AG10803 (cell line): Measurements from ENCODE around the gene IGFBP2.

ENCODE experiments used
- DNase-seq: peaks from one replicate; pipeline ENCODE4 v3.0.0; 2010; ENCODE audit warnings: low read depth
- H3K4me3 ChIP-seq: 2 replicates; pipeline ENCODE4 v1.5.1; 2011; ENCODE audit warnings: mild to moderate bottlenecking, low read length, control low read depth
- CTCF ChIP-seq: conservative IDR thresholded peaks from 2 replicates; pipeline ENCODE4 v1.5.1; 2011; ENCODE audit warnings: mild to moderate bottlenecking, low read length, control low read depth, inconsistent platforms

IGFBP2 gene

GRCh38 chr2:216685327-216685875 is 52.2 kb downstream of the IGFBP2 start:
- no peak for TF ChIP-seq CTCF
- H3K4me3 ChIP-seq = no peak overlapping the region
- peak; percentile 36 for DNase-seq

GRCh38 chr2:216687111-216687510 is 53.9 kb downstream of the IGFBP2 start:
- TF ChIP-seq CTCF = no peak
- DNase-seq = no peak
- no peak overlapping the region for H3K4me3 ChIP-seq

- H3K4me3 ChIP-seq = no peak overlapping the region
- no peak for DNase-seq
- TF ChIP-seq CTCF = peak; percentile 32
Observed at GRCh38 chr2:216687646-216688045, 54.4 kb downstream of the IGFBP2 start.

- peak; percentile 24 for DNase-seq
- no peak for TF ChIP-seq CTCF
- H3K4me3 ChIP-seq = no peak overlapping the region
Observed at GRCh38 chr2:216688731-216689340, 55.6 kb downstream of the IGFBP2 start.

- TF ChIP-seq CTCF = no peak
- no peak for DNase-seq
- no peak overlapping the region for H3K4me3 ChIP-seq
Observed at GRCh38 chr2:216689397-216689796, 56.2 kb downstream of the IGFBP2 start.

- peak overlapping the region; percentile 61 for H3K4me3 ChIP-seq
- DNase-seq = no peak
- no peak for TF ChIP-seq CTCF
Observed at GRCh38 chr2:216690456-216690852, 57.2 kb downstream of the IGFBP2 start.

GRCh38 chr2:216690853-216691741 is 57.9 kb downstream of the IGFBP2 start:
- H3K4me3 ChIP-seq = peak overlapping the region; percentile 61
- DNase-seq = peak; percentile 92
- TF ChIP-seq CTCF = no peak
